ENCODE data around the gene KCNJ6. TPM values are rescaled to one million over a fixed set of nuclear protein-coding genes. Genes with fewer than 3 reads are reported as not detected.

The KCNJ6 gene
- total RNA-seq, 1 donor from 2014 or later = not detected

DNA sequence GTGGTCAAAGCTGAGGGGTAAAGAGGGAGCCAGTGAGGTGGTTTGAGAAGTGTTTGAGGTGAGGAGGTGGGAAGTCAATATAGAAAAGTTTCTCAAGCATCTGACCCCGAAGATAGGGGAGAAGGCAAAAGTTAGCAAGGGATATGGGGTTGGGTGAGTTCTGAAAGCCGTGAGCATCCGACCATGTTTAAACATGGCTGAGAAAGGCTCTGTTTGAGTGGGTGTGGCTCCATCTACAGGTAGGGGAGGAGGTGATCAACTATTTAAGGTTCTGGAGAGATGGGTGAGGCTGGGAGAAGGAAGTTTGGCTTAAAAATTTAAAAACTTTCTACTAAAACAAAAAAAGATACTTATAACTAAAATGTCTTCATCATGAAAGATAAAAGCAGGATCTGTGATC lies 273.8 kb downstream of the KCNJ6 start:
- Histone ChIP-seq H3K4me2 (no peak overlapping the region), H3K27me3 (no peaks in the 10 kb centered on the region), H3F3A (ENCODE audit: low read depth) (no peaks in the 10 kb centered on the region), H3K9ac (no peak overlapping the region), H3K4me3 (no peak overlapping the region), H3K9me3 (ENCODE audit: low read depth) (no peaks in the 10 kb centered on the region), H4K20me1 (ENCODE audit: low read depth) (no peaks in the 10 kb centered on the region), H3K79me2 (ENCODE audit: low read depth) (no peaks in the 10 kb centered on the region), H2AFZ (replicated peaks) (peak overlapping the region; percentile 96), H3K27ac (no peak overlapping the region), H3K4me1 (no peaks in the 10 kb centered on the region), H3K36me3 (no peaks in the 10 kb centered on the region)
- Mint-ChIP-seq H3K27me3 (ENCODE audit: insufficient read depth, low read depth) (peaks cover 2% of the 10 kb centered on the region), H3K4me3 (no peak overlapping the region), H3K9me3 (no peaks in the 10 kb centered on the region), H3K36me3 (no peaks in the 10 kb centered on the region), H3K27ac (no peak overlapping the region), H3K4me1 (no peaks in the 10 kb centered on the region)
- peak; percentile 78 for DNase-seq (ENCODE audit: low spot score)
- TF ChIP-seq EZH2phosphoT487 (IDR thresholded peaks at IDR 0.05) (no peak), EZH2 (IDR thresholded peaks at IDR 0.05) (no peak)
- TF ChIP-seq, protein P1, sequence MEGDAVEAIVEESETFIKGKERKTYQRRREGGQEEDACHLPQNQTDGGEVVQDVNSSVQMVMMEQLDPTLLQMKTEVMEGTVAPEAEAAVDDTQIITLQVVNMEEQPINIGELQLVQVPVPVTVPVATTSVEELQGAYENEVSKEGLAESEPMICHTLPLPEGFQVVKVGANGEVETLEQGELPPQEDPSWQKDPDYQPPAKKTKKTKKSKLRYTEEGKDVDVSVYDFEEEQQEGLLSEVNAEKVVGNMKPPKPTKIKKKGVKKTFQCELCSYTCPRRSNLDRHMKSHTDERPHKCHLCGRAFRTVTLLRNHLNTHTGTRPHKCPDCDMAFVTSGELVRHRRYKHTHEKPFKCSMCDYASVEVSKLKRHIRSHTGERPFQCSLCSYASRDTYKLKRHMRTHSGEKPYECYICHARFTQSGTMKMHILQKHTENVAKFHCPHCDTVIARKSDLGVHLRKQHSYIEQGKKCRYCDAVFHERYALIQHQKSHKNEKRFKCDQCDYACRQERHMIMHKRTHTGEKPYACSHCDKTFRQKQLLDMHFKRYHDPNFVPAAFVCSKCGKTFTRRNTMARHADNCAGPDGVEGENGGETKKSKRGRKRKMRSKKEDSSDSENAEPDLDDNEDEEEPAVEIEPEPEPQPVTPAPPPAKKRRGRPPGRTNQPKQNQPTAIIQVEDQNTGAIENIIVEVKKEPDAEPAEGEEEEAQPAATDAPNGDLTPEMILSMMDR (IDR thresholded peaks at IDR 0.05) = peak; percentile 69

DNA sequence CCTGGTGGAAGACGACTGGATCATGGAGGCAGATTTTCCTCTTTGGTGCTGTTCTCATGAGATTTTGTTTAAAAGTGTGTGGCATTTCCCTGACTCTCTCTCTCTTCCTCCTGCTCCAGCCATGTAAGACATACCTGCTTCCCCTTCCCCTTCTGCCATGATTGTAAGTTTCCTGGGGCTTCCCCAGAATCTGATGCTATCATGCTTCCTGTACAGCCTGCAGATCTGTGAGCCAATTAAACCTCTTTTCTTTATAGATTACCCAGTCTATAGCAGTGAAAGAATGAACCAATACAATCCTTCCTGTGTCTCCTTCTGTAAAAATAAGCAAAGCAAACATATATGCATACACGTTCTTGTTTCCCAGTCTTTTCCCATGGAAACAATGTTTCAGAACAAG lies 276.5 kb downstream of the KCNJ6 start:
- peaks cover 2% of the 10 kb centered on the region for H3K27me3 Mint-ChIP-seq (ENCODE audit: insufficient read depth, low read depth)
- H3K36me3 Mint-ChIP-seq = no peaks in the 10 kb centered on the region
- H3K27ac Mint-ChIP-seq = no peak overlapping the region
- no peaks in the 10 kb centered on the region for H3K4me1 ChIP-seq
- H3K9me3 Mint-ChIP-seq = no peaks in the 10 kb centered on the region
- H3F3A ChIP-seq (ENCODE audit: low read depth) = no peaks in the 10 kb centered on the region
- no peak overlapping the region for H3K4me3 ChIP-seq
- H3K4me2 ChIP-seq = no peak overlapping the region
- H3K27me3 ChIP-seq = no peaks in the 10 kb centered on the region
- DNase-seq (ENCODE audit: low spot score) = no peak
- no peaks in the 10 kb centered on the region for H3K79me2 ChIP-seq (ENCODE audit: low read depth)
- no peak overlapping the region for H3K4me3 Mint-ChIP-seq
- H3K9me3 ChIP-seq (ENCODE audit: low read depth) = no peaks in the 10 kb centered on the region
- H3K27ac ChIP-seq = no peak overlapping the region
- H2AFZ ChIP-seq (replicated peaks) = no peak overlapping the region
- H4K20me1 ChIP-seq (ENCODE audit: low read depth) = no peaks in the 10 kb centered on the region
- no peak overlapping the region for H3K9ac ChIP-seq
- H3K36me3 ChIP-seq = no peaks in the 10 kb centered on the region
- TF ChIP-seq EZH2phosphoT487 (IDR thresholded peaks at IDR 0.05) (no peak), EZH2 (IDR thresholded peaks at IDR 0.05) (no peak)
- TF ChIP-seq, protein P1 (IDR thresholded peaks at IDR 0.05) = no peak
- H3K4me1 Mint-ChIP-seq = no peaks in the 10 kb centered on the region

DNA sequence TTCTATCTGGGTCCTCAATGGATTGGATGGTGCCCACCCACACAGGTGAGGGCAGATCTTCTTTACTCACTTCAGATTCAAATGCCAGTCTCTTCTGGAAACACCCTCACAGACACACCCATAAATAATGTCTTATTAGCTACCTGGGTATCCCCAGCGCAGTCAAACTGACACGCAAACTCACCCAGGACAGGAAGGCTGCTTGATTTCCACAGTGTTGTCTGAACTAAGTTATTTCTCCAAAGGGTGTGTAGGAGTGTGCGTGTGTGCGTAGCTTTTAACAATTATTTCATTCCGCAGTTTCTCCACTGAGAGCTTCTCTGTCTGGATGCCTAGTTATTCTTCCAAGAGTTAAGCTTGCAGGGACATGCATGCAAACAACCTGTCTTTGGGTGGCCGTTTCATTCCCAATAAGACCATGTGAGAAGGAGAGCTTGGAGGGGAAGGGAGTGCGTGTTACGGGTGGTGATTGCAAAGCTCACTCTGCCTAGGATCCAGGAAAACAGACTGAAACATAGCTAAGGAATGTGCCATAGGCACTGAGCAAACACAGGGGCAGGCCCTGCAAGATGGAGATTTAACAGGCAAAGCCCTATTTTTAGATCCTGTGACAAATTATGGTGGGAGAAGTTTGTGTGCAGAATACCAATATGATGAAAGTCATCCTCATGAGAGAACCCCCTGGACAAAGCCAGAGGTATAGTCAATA lies 280.0 kb downstream of the KCNJ6 start:
- Mint-ChIP-seq H3K4me1 (peaks cover 8% of the 10 kb centered on the region), H3K27me3 (ENCODE audit: insufficient read depth, low read depth) (peaks cover 4% of the 10 kb centered on the region), H3K4me3 (no peak overlapping the region), H3K36me3 (no peaks in the 10 kb centered on the region), H3K27ac (no peak overlapping the region), H3K9me3 (peaks cover 3% of the 10 kb centered on the region)
- Histone ChIP-seq H3K4me2 (no peak overlapping the region), H3K9ac (no peak overlapping the region), H3K79me2 (ENCODE audit: low read depth) (no peaks in the 10 kb centered on the region), H3K27ac (no peak overlapping the region), H3K36me3 (peaks cover 7% of the 10 kb centered on the region), H3K27me3 (no peaks in the 10 kb centered on the region), H2AFZ (replicated peaks) (no peak overlapping the region), H3K4me1 (peaks cover 14% of the 10 kb centered on the region), H4K20me1 (ENCODE audit: low read depth) (no peaks in the 10 kb centered on the region), H3K9me3 (ENCODE audit: low read depth) (no peaks in the 10 kb centered on the region), H3F3A (ENCODE audit: low read depth) (peaks cover 14% of the 10 kb centered on the region), H3K4me3 (no peak overlapping the region)
- TF ChIP-seq, protein P1 (IDR thresholded peaks at IDR 0.05) = no peak
- TF ChIP-seq EZH2phosphoT487 (IDR thresholded peaks at IDR 0.05) = no peak
- TF ChIP-seq EZH2 (IDR thresholded peaks at IDR 0.05) = no peak
- no peak for DNase-seq (ENCODE audit: low spot score)
